Uterus (tissue), 4 donors: ENCODE data around the gene FAM83B. TPM values are rescaled to one million over a fixed set of nuclear protein-coding genes. Genes with fewer than 3 reads are reported as not detected.

Source experiments
- DNase-seq, 2 donors: peaks; one replicate each; pipeline ENCODE4 v3.0.0-alpha.2; 2019 to 2020
- H3K27ac ChIP-seq, 2 donors: fragments of 200-600 bp; sonication (generic); 1 replicate in 1 of 2; 2 replicates in 1 of 2; pipeline ENCODE4 v1.5.1; 2016 to 2018
- H3K27me3 ChIP-seq, 2 donors: fragments of 200-600 bp; sonication (generic); one replicate each; pipeline ENCODE4 v1.5.1; 2018 to 2019; ENCODE audit warnings: control low read depth in 1 of 2
- H3K36me3 ChIP-seq, 2 donors: fragments of 200-600 bp; sonication (generic); one replicate each; pipeline ENCODE4 v1.5.1; 2019; ENCODE audit warnings: control low read depth in 1 of 2
- H3K4me1 ChIP-seq, 2 donors: fragments of 200-600 bp; sonication (generic); one replicate each; pipeline ENCODE4 v1.5.1; 2018 to 2019; ENCODE audit warnings: control low read depth in 1 of 2
- H3K4me3 ChIP-seq, 2 donors: fragments of 200-600 bp; sonication (generic); 1 replicate in 1 of 2; 2 replicates in 1 of 2; pipeline ENCODE4 v1.5.1; 2018 to 2019; ENCODE audit warnings: mild to moderate bottlenecking in 1 of 2
- H3K9me3 ChIP-seq, 2 donors: fragments of 200-600 bp; sonication (generic); one replicate each; pipeline ENCODE4 v1.5.1; 2019; ENCODE audit warnings: control low read depth in 1 of 2
- CTCF ChIP-seq, 4 experiments: fragments of 200-600 bp in 2 of 4; fragments of 450-650 bp in 2 of 4; sonication (generic) in 2 of 4; IDR thresholded peaks; one replicate each; pipeline ENCODE4 v1.5.1; 2016 to 2019; ENCODE audit warnings: antibody characterized with exemption in 4 of 4, mild to moderate bottlenecking in 2 of 4, moderate library complexity in 1 of 4
- POLR2A ChIP-seq, 2 donors: fragments of 450-650 bp; IDR thresholded peaks; one replicate each; pipeline ENCODE4 v1.6.1; 2016; ENCODE audit warnings: antibody characterized with exemption in 2 of 2, mild to moderate bottlenecking in 1 of 2, moderate library complexity in 1 of 2
- intact Hi-C: fragments of 100-400 bp; cut with DNase I; formaldehyde crosslinking; loops from one replicate; pipeline ENCODE4 v1.15.1; 2023; ENCODE audit warnings: low total_unique reads
- total RNA-seq, 4 donors: library from RNA; depleted of rRNA in 3 of 4; stranded (reverse); fragments of >200 nt in 3 of 4; gene quantifications; one replicate each; pipeline versions ENCODE4 v1.1.0 to v1.2.4, GENCODE V29; 2014 to 2023
- donor health status: DM: yes; HTN: yes; CAD: no.

FAM83B gene
- total RNA-seq, 4 donors from 2014 or later: 0.27 to 3.6 (median 0.29) TPM; not detected in 1

GRCh38 chr6:54903884-54904283, 57.3 kb downstream of the FAM83B start:
- H3K9me3 ChIP-seq: no peaks in the 10 kb centered on the region
- no peaks in the 10 kb centered on the region for H3K36me3 ChIP-seq
- TF ChIP-seq CTCF (IDR thresholded peaks at IDR 0.05): no peak
- no peak for TF ChIP-seq POLR2A (IDR thresholded peaks at IDR 0.05)
- no peak overlapping the region for H3K27ac ChIP-seq
- no peak overlapping the region for H3K4me3 ChIP-seq
- H3K4me1 ChIP-seq: no peaks in the 10 kb centered on the region
- intact Hi-C loops: no loop called here
- no peaks in the 10 kb centered on the region for H3K27me3 ChIP-seq
- no peak for DNase-seq

GRCh38 chr6:54907355-54907754, 60.8 kb downstream of the FAM83B start:
- H3K4me3 ChIP-seq: no peak overlapping the region
- TF ChIP-seq CTCF (IDR thresholded peaks at IDR 0.05): no peak
- no peak for TF ChIP-seq POLR2A (IDR thresholded peaks at IDR 0.05)
- no peak for DNase-seq
- no peak overlapping the region for H3K27ac ChIP-seq
- intact Hi-C loops: no loop called here
- H3K27me3 ChIP-seq: no peaks in the 10 kb centered on the region
- no peaks in the 10 kb centered on the region for H3K4me1 ChIP-seq
- H3K9me3 ChIP-seq: no peaks in the 10 kb centered on the region
- no peaks in the 10 kb centered on the region for H3K36me3 ChIP-seq

GRCh38 chr6:54909184-54909583, 62.6 kb downstream of the FAM83B start:
- no peaks in the 10 kb centered on the region for H3K36me3 ChIP-seq
- no peak overlapping the region for H3K4me3 ChIP-seq
- no peaks in the 10 kb centered on the region for H3K4me1 ChIP-seq
- intact Hi-C loops: no loop called here
- H3K27ac ChIP-seq: no peak overlapping the region
- TF ChIP-seq POLR2A (IDR thresholded peaks at IDR 0.05) (no peak), CTCF (IDR thresholded peaks at IDR 0.05) (no peak)
- no peak for DNase-seq
- H3K27me3 ChIP-seq: no peaks in the 10 kb centered on the region
- no peaks in the 10 kb centered on the region for H3K9me3 ChIP-seq

- no peaks in the 10 kb centered on the region for H3K9me3 ChIP-seq
- TF ChIP-seq POLR2A (IDR thresholded peaks at IDR 0.05) (no peak), CTCF (IDR thresholded peaks at IDR 0.05) (no peak)
Observed at GRCh38 chr6:54910431-54910884, 63.9 kb downstream of the FAM83B start.

GRCh38 chr6:54910921-54911320, 64.3 kb downstream of the FAM83B start:
- no peaks in the 10 kb centered on the region for H3K9me3 ChIP-seq
- no peak for DNase-seq
- no peaks in the 10 kb centered on the region for H3K27me3 ChIP-seq
- H3K27ac ChIP-seq: no peak overlapping the region
- no peaks in the 10 kb centered on the region for H3K36me3 ChIP-seq
- no peaks in the 10 kb centered on the region for H3K4me1 ChIP-seq
- no peak overlapping the region for H3K4me3 ChIP-seq
- intact Hi-C loops: no loop called here
- no peak for TF ChIP-seq POLR2A (IDR thresholded peaks at IDR 0.05)
- TF ChIP-seq CTCF (IDR thresholded peaks at IDR 0.05): no peak

More at GRCh38 chr6:54910431-54910884, 63.9 kb downstream of the FAM83B start:
- Histone ChIP-seq H3K27ac (no peak overlapping the region), H3K4me3 (no peak overlapping the region), H3K4me1 (no peaks in the 10 kb centered on the region), H3K27me3 (no peaks in the 10 kb centered on the region), H3K36me3 (no peaks in the 10 kb centered on the region)
- intact Hi-C loops: no loop called here
- no peak for DNase-seq
